H9 (cell line): Measurements from ENCODE around the gene RANBP17. TPM values are rescaled to one million over a fixed set of nuclear protein-coding genes. Genes with fewer than 3 reads are reported as not detected.

Experiments used
- DNase-seq: peaks from one replicate; pipeline ENCODE4 v3.0.0-alpha.2; 2017
- H2AFZ ChIP-seq: one replicate; pipeline ENCODE4 v1.6.1; 2013; ENCODE audit warnings: mild to moderate bottlenecking, low read length, control low read depth, moderate library complexity
- H2AK5ac ChIP-seq: 2 replicates; pipeline ENCODE4 v1.6.1; 2013; ENCODE audit warnings: low read length, control low read depth, mixed read lengths; ENCODE audit not compliant: insufficient read length
- H2BK120ac ChIP-seq: one replicate; pipeline ENCODE4 v1.6.1; 2013; ENCODE audit warnings: low read depth, mild to moderate bottlenecking, low read length, control low read depth, inconsistent platforms; ENCODE audit not compliant: poor library complexity, severe bottlenecking
- H2BK12ac ChIP-seq: 2 replicates; pipeline ENCODE4 v1.6.1; 2013; ENCODE audit warnings: low read length, control low read depth, mixed read lengths, low read depth; ENCODE audit not compliant: insufficient read length
- H2BK15ac ChIP-seq: 2 replicates; pipeline ENCODE4 v1.6.1; 2013; ENCODE audit warnings: low read depth, low read length, control low read depth
- H2BK20ac ChIP-seq: one replicate; pipeline ENCODE4 v1.6.1; 2013; ENCODE audit warnings: low read depth, mild to moderate bottlenecking, low read length, control low read depth, inconsistent platforms; ENCODE audit not compliant: poor library complexity, severe bottlenecking
- H2BK5ac ChIP-seq: 2 replicates; pipeline ENCODE4 v1.6.1; 2013; ENCODE audit warnings: low read length, control low read depth, mixed read lengths; ENCODE audit not compliant: insufficient read length
- H3K14ac ChIP-seq: 2 replicates; pipeline ENCODE4 v1.6.1; 2013; ENCODE audit warnings: low read length, control low read depth; ENCODE audit not compliant: insufficient read depth
- H3K18ac ChIP-seq: 2 replicates; pipeline ENCODE4 v1.6.1; 2013; ENCODE audit warnings: low read depth, mild to moderate bottlenecking, mixed read lengths, low read length, control low read depth; ENCODE audit not compliant: insufficient read length
- H3K23ac ChIP-seq: 2 replicates; pipeline ENCODE4 v1.6.1; 2013; ENCODE audit warnings: low read length, control low read depth, mixed read lengths, low read depth; ENCODE audit not compliant: insufficient read length
- H3K23me2 ChIP-seq: 2 replicates; pipeline ENCODE4 v1.6.1; 2013; ENCODE audit warnings: low read depth, mild to moderate bottlenecking, mixed read lengths, low read length, control low read depth; ENCODE audit not compliant: insufficient read length, poor library complexity, severe bottlenecking
- H3K27ac ChIP-seq: 2 replicates; pipeline ENCODE4 v1.5.1; 2013; ENCODE audit warnings: low read length, control low read depth, mixed read lengths, low read depth; ENCODE audit not compliant: insufficient read length
- H3K27me3 ChIP-seq: 2 replicates; pipeline ENCODE4 v1.6.1; 2013; ENCODE audit warnings: low read length, control low read depth, inconsistent platforms; ENCODE audit not compliant: insufficient read depth
- H3K4ac ChIP-seq: 2 replicates; pipeline ENCODE4 v1.6.1; 2013; ENCODE audit warnings: low read depth, mild to moderate bottlenecking, control low read depth, inconsistent platforms, low read length, moderate library complexity
- H3K4me1 ChIP-seq: 2 replicates; pipeline ENCODE4 v1.6.1; 2013; ENCODE audit warnings: low read length, control low read depth, inconsistent platforms; ENCODE audit not compliant: insufficient read depth
- H3K4me2 ChIP-seq: 2 replicates; pipeline ENCODE4 v1.6.1; 2013; ENCODE audit warnings: low read length, control low read depth, mixed read lengths; ENCODE audit not compliant: insufficient read length, insufficient read depth
- H3K56ac ChIP-seq: 2 replicates; pipeline ENCODE4 v1.6.1; 2013; ENCODE audit warnings: low read depth, mild to moderate bottlenecking, mixed read lengths, low read length, control low read depth; ENCODE audit not compliant: insufficient read length
- H3K79me1 ChIP-seq: 2 replicates; pipeline ENCODE4 v1.6.1; 2013; ENCODE audit warnings: low read depth, mild to moderate bottlenecking, moderate library complexity, low read length, control low read depth, inconsistent platforms; ENCODE audit not compliant: insufficient read depth, poor library complexity, severe bottlenecking
- H3K79me2 ChIP-seq: 2 replicates; pipeline ENCODE4 v1.6.1; 2013; ENCODE audit warnings: low read length, control low read depth, inconsistent platforms; ENCODE audit not compliant: insufficient read depth
- H3K9ac ChIP-seq: 2 replicates; pipeline ENCODE4 v1.6.1; 2013; ENCODE audit warnings: low read length, control low read depth, mixed read lengths; ENCODE audit not compliant: insufficient read length; ENCODE audit errors: extremely low read depth
- H3K9me3 ChIP-seq: one replicate; pipeline ENCODE4 v1.6.1; 2013; ENCODE audit warnings: low read depth, low read length, inconsistent platforms; ENCODE audit not compliant: control insufficient read depth
- H3T11ph ChIP-seq: one replicate; pipeline ENCODE4 v1.6.1; 2013; ENCODE audit warnings: mild to moderate bottlenecking, low read length, control low read depth, inconsistent platforms
- H4K20me1 ChIP-seq: one replicate; pipeline ENCODE4 v1.6.1; 2013; ENCODE audit not compliant: control insufficient read depth, insufficient read length, insufficient read depth
- H4K5ac ChIP-seq: 2 replicates; pipeline ENCODE4 v1.6.1; 2013; ENCODE audit warnings: low read depth, mild to moderate bottlenecking, mixed read lengths, low read length, control low read depth; ENCODE audit not compliant: insufficient read length
- H4K8ac ChIP-seq: replicated peaks from 2 replicates; pipeline ENCODE4 v1.6.1; 2013; ENCODE audit warnings: low read length, control low read depth, mixed read lengths, low read depth; ENCODE audit not compliant: insufficient read length
- H4K91ac ChIP-seq: 2 replicates; pipeline ENCODE4 v1.6.1; 2013; ENCODE audit warnings: low read depth, mild to moderate bottlenecking, moderate library complexity, mixed read lengths, low read length, control low read depth; ENCODE audit not compliant: insufficient read length
- H3K27ac Mint-ChIP-seq, 3 experiments: 2 replicates in 2 of 3; 3 replicates in 1 of 3; pipeline ENCODE4 v1.8.0; 2020 to 2021; ENCODE audit warnings: mixed read lengths in 3 of 3, mild to moderate bottlenecking in 1 of 3, moderate library complexity in 1 of 3
- H3K27me3 Mint-ChIP-seq: 2 replicates; pipeline ENCODE4 v1.8.0; 2021; ENCODE audit warnings: low read depth, mild to moderate bottlenecking, moderate library complexity, mixed read lengths
- H3K36me3 Mint-ChIP-seq, 3 experiments: 2 replicates in 2 of 3; 3 replicates in 1 of 3; pipeline ENCODE4 v1.8.0; 2020 to 2021; ENCODE audit warnings: low read depth in 3 of 3, mixed read lengths in 3 of 3; ENCODE audit not compliant: insufficient read depth in 1 of 3
- H3K4me1 Mint-ChIP-seq, 2 experiments: 2 replicates each; pipeline ENCODE4 v1.8.0; 2020; ENCODE audit warnings: mixed read lengths in 2 of 2
- H3K4me3 Mint-ChIP-seq, 2 experiments: 2 replicates in 1 of 2; 3 replicates in 1 of 2; pipeline ENCODE4 v1.8.0; 2020 to 2021; ENCODE audit warnings: mild to moderate bottlenecking in 2 of 2, mixed read lengths in 2 of 2, moderate library complexity in 1 of 2
- H3K9me3 Mint-ChIP-seq, 2 experiments: 2 replicates in 1 of 2; 3 replicates in 1 of 2; pipeline ENCODE4 v1.8.0; 2020; ENCODE audit warnings: mild to moderate bottlenecking in 2 of 2, mixed read lengths in 2 of 2, moderate library complexity in 1 of 2
- WGBS: extraction: QIAGEN DNeasy Blood & Tissue Kit; methylation state at CpG from one replicate; pipeline ENCODE4 v1.1.7; 2013; ENCODE audit warnings: missing lambda C conversion rate, low lambda C conversion rate, mixed read lengths; ENCODE audit not compliant: insufficient read length; ENCODE audit errors: extremely low coverage; 5-methylcytosine and 5-hydroxymethylcytosine counted together
- total RNA-seq: library from RNA; stranded (reverse); gene quantifications from 2 replicates; pipeline ENCODE4 v1.2.1, GENCODE V29; 2021
- TF ChIP-seq, protein P1 (sequence below): fragments of 200-600 bp; sonication (generic); conservative IDR thresholded peaks from 3 replicates; pipeline ENCODE4 v1.8.0; 2021; ENCODE audit warnings: antibody characterized with exemption, mild to moderate bottlenecking

Gene RANBP17
- total RNA-seq, 1 experiment from 2014 or later, result 16.5 TPM

DNA sequence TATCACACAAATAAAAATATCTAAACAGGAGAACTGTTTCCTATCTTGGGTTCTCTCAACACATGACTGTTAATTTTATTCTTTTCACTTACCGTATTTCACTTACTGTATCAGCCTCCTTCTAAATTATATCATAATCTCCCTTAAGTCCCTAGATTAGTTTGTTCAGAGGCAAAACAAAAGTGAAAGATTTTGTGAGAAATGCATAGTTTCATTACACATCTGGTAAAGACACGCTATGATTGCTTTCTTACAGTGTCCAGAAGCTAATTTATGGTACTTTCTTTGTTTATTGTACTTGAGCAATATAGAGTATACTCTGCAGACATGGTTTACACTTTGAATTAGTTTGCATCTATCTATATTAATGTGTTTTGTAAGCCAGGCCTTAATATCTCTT is 287.5 kb downstream of the RANBP17 start:
- TF ChIP-seq, protein P1, sequence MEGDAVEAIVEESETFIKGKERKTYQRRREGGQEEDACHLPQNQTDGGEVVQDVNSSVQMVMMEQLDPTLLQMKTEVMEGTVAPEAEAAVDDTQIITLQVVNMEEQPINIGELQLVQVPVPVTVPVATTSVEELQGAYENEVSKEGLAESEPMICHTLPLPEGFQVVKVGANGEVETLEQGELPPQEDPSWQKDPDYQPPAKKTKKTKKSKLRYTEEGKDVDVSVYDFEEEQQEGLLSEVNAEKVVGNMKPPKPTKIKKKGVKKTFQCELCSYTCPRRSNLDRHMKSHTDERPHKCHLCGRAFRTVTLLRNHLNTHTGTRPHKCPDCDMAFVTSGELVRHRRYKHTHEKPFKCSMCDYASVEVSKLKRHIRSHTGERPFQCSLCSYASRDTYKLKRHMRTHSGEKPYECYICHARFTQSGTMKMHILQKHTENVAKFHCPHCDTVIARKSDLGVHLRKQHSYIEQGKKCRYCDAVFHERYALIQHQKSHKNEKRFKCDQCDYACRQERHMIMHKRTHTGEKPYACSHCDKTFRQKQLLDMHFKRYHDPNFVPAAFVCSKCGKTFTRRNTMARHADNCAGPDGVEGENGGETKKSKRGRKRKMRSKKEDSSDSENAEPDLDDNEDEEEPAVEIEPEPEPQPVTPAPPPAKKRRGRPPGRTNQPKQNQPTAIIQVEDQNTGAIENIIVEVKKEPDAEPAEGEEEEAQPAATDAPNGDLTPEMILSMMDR, result no peak
- Mint-ChIP-seq H3K27ac (no peak overlapping the region), H3K4me3 (no peak overlapping the region), H3K36me3 (no peaks in the 10 kb centered on the region), H3K27me3 (no peaks in the 10 kb centered on the region), H3K4me1 (peaks cover 14% of the 10 kb centered on the region in 2 experiments), H3K9me3 (no peaks in the 10 kb centered on the region)
- Histone ChIP-seq H4K8ac (no peak overlapping the region), H4K91ac (no peak overlapping the region), H3K27ac (no peak overlapping the region), H3K27me3 (no peaks in the 10 kb centered on the region), H4K5ac (no peak overlapping the region), H3K4ac (no peak overlapping the region), H2AK5ac (no peak overlapping the region), H3K79me1 (no peaks in the 10 kb centered on the region), H2BK20ac (no peak overlapping the region), H2BK15ac (no peak overlapping the region), H3K79me2 (no peaks in the 10 kb centered on the region), H3K4me1 (peaks cover 2% of the 10 kb centered on the region; the same call in 1 of the 2 replicates), H3T11ph (no peak overlapping the region), H3K23me2 (no peaks in the 10 kb centered on the region), H3K23ac (no peak overlapping the region), H3K4me2 (no peak overlapping the region), H2AFZ (no peak overlapping the region), H3K9me3 (no peaks in the 10 kb centered on the region), H3K9ac (no peak overlapping the region), H2BK120ac (no peak overlapping the region), H2BK5ac (no peak overlapping the region), H4K20me1 (no peaks in the 10 kb centered on the region), H3K18ac (no peak overlapping the region), H2BK12ac (no peak overlapping the region), H3K56ac (no peak overlapping the region), H3K14ac (no peak overlapping the region)
- DNase-seq, result no peak
- WGBS, result 100% methylated on average over 1 of the region's 2 CpGs
